Measurements from ENCODE around the gene MAPT. TPM values are rescaled to one million over a fixed set of nuclear protein-coding genes. Genes with fewer than 3 reads are reported as not detected.

MAPT gene
- total and polyA plus RNA-seq, 2 of the 13 experiments (the other 11 are each of a cell fraction or from before 2014, with no cell fraction given), result 2.1 to 2.8 TPM

- TF ChIP-seq POGK (CRISPR knock-in tag; conservative IDR thresholded peaks at IDR 0.05), result 0 out of 2 replicates have a peak, but pooled peaks have one; percentile 18
- no peak for TF ChIP-seq POLR2AphosphoS2 (IDR thresholded peaks at IDR 0.05; ENCODE audit: low read depth, low read length)
- TF ChIP-seq PHF20 (CRISPR knock-in tag; IDR thresholded peaks at IDR 0.05), result no peak
- TF ChIP-seq ZKSCAN8 (CRISPR knock-in tag; IDR thresholded peaks at IDR 0.05; ENCODE audit: borderline replicate concordance), result peak; percentile 91
- TF ChIP-seq SMAD9 (CRISPR knock-in tag; IDR thresholded peaks at IDR 0.05), result no peak
- TF ChIP-seq RFX3 (CRISPR knock-in tag; IDR thresholded peaks at IDR 0.05), result no peak
- TF ChIP-seq, protein P1, sequence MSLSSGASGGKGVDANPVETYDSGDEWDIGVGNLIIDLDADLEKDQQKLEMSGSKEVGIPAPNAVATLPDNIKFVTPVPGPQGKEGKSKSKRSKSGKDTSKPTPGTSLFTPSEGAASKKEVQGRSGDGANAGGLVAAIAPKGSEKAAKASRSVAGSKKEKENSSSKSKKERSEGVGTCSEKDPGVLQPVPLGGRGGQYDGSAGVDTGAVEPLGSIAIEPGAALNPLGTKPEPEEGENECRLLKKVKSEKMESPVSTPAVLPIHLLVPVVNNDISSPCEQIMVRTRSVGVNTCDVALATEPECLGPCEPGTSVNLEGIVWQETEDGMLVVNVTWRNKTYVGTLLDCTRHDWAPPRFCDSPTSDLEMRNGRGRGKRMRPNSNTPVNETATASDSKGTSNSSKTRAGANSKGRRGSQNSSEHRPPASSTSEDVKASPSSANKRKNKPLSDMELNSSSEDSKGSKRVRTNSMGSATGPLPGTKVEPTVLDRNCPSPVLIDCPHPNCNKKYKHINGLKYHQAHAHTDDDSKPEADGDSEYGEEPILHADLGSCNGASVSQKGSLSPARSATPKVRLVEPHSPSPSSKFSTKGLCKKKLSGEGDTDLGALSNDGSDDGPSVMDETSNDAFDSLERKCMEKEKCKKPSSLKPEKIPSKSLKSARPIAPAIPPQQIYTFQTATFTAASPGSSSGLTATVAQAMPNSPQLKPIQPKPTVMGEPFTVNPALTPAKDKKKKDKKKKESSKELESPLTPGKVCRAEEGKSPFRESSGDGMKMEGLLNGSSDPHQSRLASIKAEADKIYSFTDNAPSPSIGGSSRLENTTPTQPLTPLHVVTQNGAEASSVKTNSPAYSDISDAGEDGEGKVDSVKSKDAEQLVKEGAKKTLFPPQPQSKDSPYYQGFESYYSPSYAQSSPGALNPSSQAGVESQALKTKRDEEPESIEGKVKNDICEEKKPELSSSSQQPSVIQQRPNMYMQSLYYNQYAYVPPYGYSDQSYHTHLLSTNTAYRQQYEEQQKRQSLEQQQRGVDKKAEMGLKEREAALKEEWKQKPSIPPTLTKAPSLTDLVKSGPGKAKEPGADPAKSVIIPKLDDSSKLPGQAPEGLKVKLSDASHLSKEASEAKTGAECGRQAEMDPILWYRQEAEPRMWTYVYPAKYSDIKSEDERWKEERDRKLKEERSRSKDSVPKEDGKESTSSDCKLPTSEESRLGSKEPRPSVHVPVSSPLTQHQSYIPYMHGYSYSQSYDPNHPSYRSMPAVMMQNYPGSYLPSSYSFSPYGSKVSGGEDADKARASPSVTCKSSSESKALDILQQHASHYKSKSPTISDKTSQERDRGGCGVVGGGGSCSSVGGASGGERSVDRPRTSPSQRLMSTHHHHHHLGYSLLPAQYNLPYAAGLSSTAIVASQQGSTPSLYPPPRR (CRISPR knock-in tag; IDR thresholded peaks at IDR 0.05; ENCODE audit: borderline replicate concordance), result peak; percentile 88
- 0 out of 2 replicates have a peak, but pooled peaks have one; percentile 15 for TF ChIP-seq ATF7-NPFF (CRISPR knock-in tag; IDR thresholded peaks at IDR 0.05; ENCODE audit: low read depth)
- 0 out of 2 replicates have a peak, but pooled peaks have one; percentile 47 for TF ChIP-seq SRY (CRISPR knock-in tag; IDR thresholded peaks at IDR 0.05)
- peak; percentile 93; the same call in 1 of the 2 replicates for TF ChIP-seq STAT5B (CRISPR knock-in tag; IDR thresholded peaks at IDR 0.05)
- peak; percentile 95 for TF ChIP-seq ATF2 (CRISPR knock-in tag; IDR thresholded peaks at IDR 0.05)
- TF ChIP-seq GMEB2 (CRISPR knock-in tag; IDR thresholded peaks at IDR 0.05; ENCODE audit: low read depth), result 0 out of 2 replicates have a peak, but pooled peaks have one; percentile 20
- TF ChIP-seq ZNF350 (CRISPR knock-in tag; IDR thresholded peaks at IDR 0.05; ENCODE audit: borderline replicate concordance, low read depth), result peak; percentile 95
- 0 out of 2 replicates have a peak, but pooled peaks have one; percentile 45 for TF ChIP-seq JUNB (CRISPR knock-in tag; IDR thresholded peaks at IDR 0.05; ENCODE audit: borderline replicate concordance)
- no peak for TF ChIP-seq FOXM1 (CRISPR knock-in tag; IDR thresholded peaks at IDR 0.05)
- TF ChIP-seq MIXL1 (CRISPR knock-in tag; IDR thresholded peaks at IDR 0.05), result peak; percentile 88
- no peak for TF ChIP-seq CC2D1A (CRISPR knock-in tag; IDR thresholded peaks at IDR 0.05)
- TF ChIP-seq, protein P2, sequence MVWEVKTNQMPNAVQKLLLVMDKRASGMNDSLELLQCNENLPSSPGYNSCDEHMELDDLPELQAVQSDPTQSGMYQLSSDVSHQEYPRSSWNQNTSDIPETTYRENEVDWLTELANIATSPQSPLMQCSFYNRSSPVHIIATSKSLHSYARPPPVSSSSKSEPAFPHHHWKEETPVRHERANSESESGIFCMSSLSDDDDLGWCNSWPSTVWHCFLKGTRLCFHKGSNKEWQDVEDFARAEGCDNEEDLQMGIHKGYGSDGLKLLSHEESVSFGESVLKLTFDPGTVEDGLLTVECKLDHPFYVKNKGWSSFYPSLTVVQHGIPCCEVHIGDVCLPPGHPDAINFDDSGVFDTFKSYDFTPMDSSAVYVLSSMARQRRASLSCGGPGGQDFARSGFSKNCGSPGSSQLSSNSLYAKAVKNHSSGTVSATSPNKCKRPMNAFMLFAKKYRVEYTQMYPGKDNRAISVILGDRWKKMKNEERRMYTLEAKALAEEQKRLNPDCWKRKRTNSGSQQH (CRISPR knock-in tag; IDR thresholded peaks at IDR 0.05; ENCODE audit: low read depth), result peak; percentile 83; the same call in 1 of the 2 replicates
These were observed 41.6 kb downstream of the MAPT start (continued) for GRCh38 chr17:45935710-45936509.

Measured in HepG2 (cell line).